Measurements from ENCODE around the gene ZNF534. TPM values are rescaled to one million over a fixed set of nuclear protein-coding genes. Genes with fewer than 3 reads are reported as not detected.
"Not testable (repeated sequence)": the region's sequence is repeated elsewhere in the genome, so short reads cannot be mapped to it uniquely, and the experiment has no call there.

The ZNF534 gene
- total RNA-seq, 1 donor from 2014 or later, result 0.44 TPM

DNA sequence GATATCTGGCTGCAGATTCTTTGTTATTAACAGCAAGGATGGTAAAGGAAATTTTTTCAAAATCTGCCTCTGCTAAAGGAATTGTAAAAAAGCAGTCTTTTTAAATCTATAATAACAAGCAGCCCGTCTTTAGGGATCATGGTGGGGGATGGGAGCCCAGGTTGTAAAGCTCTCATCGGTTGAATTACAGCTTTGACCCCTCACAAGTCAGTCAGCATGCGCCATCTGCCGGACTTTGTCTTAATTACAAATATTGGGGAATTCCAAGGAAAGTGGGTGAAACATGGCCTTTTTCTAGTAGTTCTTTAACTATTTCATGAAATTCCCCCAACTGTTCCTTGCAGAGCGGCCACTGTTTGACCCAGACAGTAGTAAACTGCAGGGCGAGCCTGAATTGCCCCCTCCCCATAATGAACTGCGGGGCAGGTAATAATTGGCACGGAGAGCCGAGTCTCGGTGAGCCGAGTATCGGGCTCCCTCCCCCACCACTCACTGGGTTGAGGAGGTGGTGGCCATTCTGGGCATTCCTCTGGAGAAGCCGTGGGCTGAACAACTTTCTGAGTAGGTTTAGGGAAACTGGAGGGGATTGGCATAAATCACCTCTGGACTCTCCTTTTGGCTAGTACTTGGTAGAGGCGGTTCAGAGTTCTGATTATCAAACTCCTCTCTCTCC is 36.0 kb downstream of the ZNF534 start:
- DNase-seq, result no peak
- Histone ChIP-seq H3K9me3 (replicated peaks) (peaks cover 100% of the 10 kb centered on the region), H3K4me1 (no peaks in the 10 kb centered on the region)

DNA sequence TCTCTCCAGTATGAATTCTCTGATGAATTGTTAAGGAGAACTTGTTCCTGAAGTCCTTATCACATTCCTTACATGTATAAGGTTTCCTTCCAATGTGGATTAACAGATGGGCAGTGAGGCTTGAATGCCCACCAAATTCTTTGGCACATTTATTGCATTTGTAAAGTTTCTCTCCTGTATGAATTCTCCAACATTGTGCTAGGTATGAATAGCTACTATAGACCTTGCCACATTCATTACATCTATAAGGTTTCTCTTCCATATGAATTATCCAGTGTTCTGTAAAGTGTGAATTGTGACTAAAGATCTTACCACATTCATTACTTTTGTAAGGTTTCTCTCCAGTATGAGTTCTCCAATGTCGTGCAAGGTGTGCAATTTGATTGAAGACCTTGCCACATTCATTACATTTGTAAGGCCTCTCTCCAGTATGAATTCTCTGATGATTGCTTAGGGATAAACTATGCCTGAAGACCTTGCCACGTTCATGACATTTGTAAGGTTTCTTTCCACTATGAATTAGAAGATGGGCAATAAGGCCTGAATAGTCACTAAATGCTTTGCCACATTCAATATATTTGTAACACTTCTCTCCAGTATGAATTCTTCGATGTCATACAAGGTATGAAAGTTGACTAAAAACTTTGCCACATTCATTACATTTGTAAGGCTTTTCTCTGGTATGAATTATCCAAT is 44.9 kb downstream of the ZNF534 start:
- no peak overlapping the region for H3K4me3 ChIP-seq
- no peak overlapping the region for H3K27ac ChIP-seq (replicated peaks)
- DNase-seq, result no peak
- no peaks in the 10 kb centered on the region for H3K27me3 ChIP-seq (ENCODE audit: low read depth)
- H3K36me3 ChIP-seq, result peaks cover 99% of the 10 kb centered on the region
- no peaks in the 10 kb centered on the region for H3K4me1 ChIP-seq
- TF ChIP-seq, protein P1, sequence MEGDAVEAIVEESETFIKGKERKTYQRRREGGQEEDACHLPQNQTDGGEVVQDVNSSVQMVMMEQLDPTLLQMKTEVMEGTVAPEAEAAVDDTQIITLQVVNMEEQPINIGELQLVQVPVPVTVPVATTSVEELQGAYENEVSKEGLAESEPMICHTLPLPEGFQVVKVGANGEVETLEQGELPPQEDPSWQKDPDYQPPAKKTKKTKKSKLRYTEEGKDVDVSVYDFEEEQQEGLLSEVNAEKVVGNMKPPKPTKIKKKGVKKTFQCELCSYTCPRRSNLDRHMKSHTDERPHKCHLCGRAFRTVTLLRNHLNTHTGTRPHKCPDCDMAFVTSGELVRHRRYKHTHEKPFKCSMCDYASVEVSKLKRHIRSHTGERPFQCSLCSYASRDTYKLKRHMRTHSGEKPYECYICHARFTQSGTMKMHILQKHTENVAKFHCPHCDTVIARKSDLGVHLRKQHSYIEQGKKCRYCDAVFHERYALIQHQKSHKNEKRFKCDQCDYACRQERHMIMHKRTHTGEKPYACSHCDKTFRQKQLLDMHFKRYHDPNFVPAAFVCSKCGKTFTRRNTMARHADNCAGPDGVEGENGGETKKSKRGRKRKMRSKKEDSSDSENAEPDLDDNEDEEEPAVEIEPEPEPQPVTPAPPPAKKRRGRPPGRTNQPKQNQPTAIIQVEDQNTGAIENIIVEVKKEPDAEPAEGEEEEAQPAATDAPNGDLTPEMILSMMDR (IDR thresholded peaks at IDR 0.05; ENCODE audit: borderline replicate concordance), result no peak
- H3K9me3 ChIP-seq (replicated peaks), result peaks cover 100% of the 10 kb centered on the region
- intact Hi-C loops (cut with micrococcal nuclease), result no loop called here

More for the DNA sequence above, 36.0 kb downstream of the ZNF534 start:
- intact Hi-C loops (cut with micrococcal nuclease), result no loop called here
- TF ChIP-seq, protein P1 (IDR thresholded peaks at IDR 0.05; ENCODE audit: borderline replicate concordance), result no peak
- peaks cover 98% of the 10 kb centered on the region for H3K36me3 ChIP-seq
- H3K27ac ChIP-seq (replicated peaks), result no peak overlapping the region
- no peaks in the 10 kb centered on the region for H3K27me3 ChIP-seq (ENCODE audit: low read depth)
- no peak overlapping the region for H3K4me3 ChIP-seq

DNA sequence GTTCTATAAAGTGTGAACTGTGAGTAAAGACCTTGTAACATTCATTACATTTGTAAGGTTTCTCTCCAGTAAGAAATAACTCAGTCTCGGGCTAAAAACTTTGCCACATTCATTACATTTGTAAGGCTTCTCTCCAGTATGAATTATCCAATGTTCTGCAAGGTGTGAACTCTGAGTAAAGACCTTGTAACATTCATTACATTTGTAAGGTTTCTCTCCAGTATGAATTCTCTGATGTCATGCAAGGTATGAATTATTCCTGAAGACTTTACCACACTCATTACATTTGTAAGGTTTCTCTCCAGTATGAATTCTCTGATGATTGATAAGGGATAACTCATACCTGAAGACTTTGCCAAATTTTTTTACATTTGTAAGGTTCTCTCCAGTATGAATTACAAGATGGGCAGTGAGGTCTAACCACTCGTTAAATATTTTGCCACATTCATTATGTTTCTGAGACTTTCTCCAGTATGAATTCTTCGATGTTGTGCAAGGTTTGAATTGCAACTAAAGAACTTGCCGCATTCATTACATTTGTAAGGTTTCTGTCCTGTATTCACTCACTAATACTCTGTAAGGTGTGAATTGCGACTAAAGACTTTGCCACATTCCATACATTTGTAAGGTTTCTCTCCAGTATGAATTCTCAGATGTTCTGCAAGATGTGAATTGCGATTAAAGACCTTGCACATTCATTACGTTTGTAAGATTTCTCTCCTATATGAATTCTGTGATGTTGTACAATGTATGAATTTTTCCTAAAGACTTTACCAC is 45.6 kb downstream of the ZNF534 start:
- peaks cover 99% of the 10 kb centered on the region for H3K36me3 ChIP-seq
- DNase-seq, result no peak
- no peaks in the 10 kb centered on the region for H3K4me1 ChIP-seq
- TF ChIP-seq, protein P1 (IDR thresholded peaks at IDR 0.05; ENCODE audit: borderline replicate concordance), result no peak
- intact Hi-C loops (cut with micrococcal nuclease), result no loop called here
- no peak overlapping the region for H3K27ac ChIP-seq (replicated peaks)
- H3K27me3 ChIP-seq (ENCODE audit: low read depth), result no peaks in the 10 kb centered on the region
- H3K9me3 ChIP-seq (replicated peaks), result peaks cover 100% of the 10 kb centered on the region
- no peak overlapping the region for H3K4me3 ChIP-seq

DNA sequence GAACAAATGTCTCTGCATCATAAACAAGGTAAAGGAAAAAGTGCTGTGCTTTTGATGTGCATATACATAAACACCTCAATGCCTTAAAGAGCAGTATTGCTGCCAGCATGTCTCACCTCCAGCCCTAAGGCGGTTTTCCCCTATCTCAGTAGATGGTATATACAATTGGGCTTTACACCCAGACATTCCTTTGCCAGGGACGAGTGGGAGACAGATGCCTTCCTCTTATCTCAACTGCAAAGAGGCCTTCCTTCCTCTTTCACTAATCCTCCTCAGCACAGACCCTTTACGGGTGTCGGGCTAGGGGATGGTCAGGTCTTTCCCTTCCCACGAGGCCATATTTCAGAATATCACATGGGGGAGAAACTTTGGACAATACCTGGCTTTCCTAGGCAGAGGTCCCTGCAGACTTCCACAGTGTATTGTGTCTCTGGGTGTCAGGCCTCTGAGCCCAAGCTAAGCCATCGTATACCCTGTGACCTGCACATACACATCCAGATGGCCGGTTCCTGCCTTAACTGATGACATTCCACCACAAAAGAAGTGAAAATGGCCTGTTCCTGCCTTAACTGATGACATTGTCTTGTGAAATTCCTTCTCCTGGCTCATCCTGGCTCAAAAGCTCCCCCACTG is 55.3 kb downstream of the ZNF534 start:
- H3K4me1 ChIP-seq; H3K27me3 ChIP-seq (ENCODE audit: low read depth); H3K4me3 ChIP-seq; DNase-seq; H3K27ac ChIP-seq (replicated peaks); intact Hi-C loops (cut with micrococcal nuclease): not testable (repeated sequence)
- peaks cover 98% of the 10 kb centered on the region for H3K9me3 ChIP-seq (replicated peaks)
- peaks cover 55% of the 10 kb centered on the region for H3K36me3 ChIP-seq

DNA sequence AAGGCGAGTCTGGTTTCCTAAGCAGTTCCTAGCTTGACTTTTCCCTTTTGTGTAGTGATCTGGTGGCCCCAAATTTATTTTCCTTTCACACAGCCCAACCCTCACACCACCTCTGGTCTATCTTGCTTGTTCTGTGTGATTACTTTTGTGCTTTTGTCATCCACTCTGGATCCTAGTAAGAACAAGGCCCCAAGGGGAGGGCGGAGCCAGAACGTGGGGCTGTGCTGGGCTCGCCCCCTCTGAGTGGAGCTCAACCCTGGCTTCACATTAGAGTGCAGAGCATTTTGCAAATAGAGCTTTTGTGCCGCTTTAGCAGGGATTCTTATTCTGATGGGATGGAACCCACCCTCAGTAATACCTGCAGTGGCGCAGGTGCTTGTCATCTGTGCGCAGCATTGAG is 56.1 kb downstream of the ZNF534 start:
- peaks cover 47% of the 10 kb centered on the region for H3K36me3 ChIP-seq
- DNase-seq; H3K27me3 ChIP-seq (ENCODE audit: low read depth); H3K27ac ChIP-seq (replicated peaks); H3K4me3 ChIP-seq; intact Hi-C loops (cut with micrococcal nuclease); H3K4me1 ChIP-seq: not testable (repeated sequence)
- peaks cover 98% of the 10 kb centered on the region for H3K9me3 ChIP-seq (replicated peaks)

DNA sequence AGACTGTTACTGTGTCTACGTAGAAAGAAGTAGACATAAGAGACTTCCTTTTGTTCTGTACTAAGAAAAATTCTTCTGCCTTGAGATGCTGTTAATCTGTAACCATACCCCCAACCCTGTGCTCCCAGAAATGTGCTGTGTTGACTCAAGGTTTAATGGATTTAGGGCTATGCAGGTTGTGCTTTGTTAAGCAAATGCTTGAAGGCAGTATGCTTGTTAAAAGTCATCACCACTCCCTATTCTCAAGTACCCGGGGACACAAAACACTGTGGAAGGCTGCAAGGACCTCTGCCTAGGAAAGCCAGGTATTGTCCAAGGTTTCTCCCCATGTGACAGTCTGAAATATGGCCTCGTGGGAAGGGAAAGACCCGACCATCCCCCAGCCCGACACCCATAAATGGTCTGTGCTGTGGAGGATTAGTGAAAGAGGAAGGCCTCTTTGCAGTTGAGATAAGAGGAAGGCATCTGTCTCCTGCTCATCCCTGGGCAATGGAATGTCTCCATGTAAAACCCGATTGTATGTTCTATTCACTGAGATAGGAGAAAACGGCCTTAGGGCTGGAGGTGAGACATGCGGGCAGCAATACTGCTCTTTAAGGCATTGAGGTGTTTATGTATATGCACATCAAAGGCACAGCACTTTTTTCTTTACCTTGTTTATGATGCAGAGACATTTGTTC is 56.8 kb downstream of the ZNF534 start:
- H3K9me3 ChIP-seq (replicated peaks), result peaks cover 98% of the 10 kb centered on the region
- peaks cover 41% of the 10 kb centered on the region for H3K36me3 ChIP-seq

More for the DNA sequence above, 56.8 kb downstream of the ZNF534 start:
- H3K4me1 ChIP-seq; H3K27me3 ChIP-seq (ENCODE audit: low read depth); intact Hi-C loops (cut with micrococcal nuclease); H3K27ac ChIP-seq (replicated peaks); H3K4me3 ChIP-seq; DNase-seq: not testable (repeated sequence)

Measured in left ventricle myocardium inferior (tissue), 1 donor.